ENCODE results near the gene AMBRA1.

DNA sequence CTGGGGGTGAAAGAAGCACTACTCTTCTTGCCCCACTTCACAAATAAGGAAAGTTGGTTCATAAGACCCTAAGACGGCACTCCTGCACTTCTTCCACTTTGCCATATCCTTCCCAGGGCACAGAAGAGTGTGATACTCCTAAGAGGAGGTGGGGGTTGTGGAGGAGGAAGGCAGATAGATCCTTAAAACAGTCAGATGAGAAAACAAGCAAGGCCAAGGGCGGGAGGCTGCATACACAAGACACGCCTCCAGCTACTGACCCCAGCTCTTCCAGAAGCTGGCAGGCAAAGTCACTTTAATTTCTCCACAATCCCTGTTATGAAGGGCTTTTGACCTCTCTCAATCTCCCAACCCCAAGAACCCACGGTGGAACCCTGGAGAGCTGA, 200.6 kb downstream of the AMBRA1 start:
- TF ChIP-seq, protein P1, sequence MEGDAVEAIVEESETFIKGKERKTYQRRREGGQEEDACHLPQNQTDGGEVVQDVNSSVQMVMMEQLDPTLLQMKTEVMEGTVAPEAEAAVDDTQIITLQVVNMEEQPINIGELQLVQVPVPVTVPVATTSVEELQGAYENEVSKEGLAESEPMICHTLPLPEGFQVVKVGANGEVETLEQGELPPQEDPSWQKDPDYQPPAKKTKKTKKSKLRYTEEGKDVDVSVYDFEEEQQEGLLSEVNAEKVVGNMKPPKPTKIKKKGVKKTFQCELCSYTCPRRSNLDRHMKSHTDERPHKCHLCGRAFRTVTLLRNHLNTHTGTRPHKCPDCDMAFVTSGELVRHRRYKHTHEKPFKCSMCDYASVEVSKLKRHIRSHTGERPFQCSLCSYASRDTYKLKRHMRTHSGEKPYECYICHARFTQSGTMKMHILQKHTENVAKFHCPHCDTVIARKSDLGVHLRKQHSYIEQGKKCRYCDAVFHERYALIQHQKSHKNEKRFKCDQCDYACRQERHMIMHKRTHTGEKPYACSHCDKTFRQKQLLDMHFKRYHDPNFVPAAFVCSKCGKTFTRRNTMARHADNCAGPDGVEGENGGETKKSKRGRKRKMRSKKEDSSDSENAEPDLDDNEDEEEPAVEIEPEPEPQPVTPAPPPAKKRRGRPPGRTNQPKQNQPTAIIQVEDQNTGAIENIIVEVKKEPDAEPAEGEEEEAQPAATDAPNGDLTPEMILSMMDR (IDR thresholded peaks at IDR 0.05; ENCODE audit: insufficient read depth, low read length) = no peak
- no peak for TF ChIP-seq REST (IDR thresholded peaks at IDR 0.05; ENCODE audit: insufficient replicate concordance, low read depth)
- TF ChIP-seq POLR2AphosphoS5 (IDR thresholded peaks at IDR 0.05; ENCODE audit: low read depth) = no peak
